Measurements from ENCODE around the gene HAGH. TPM values are rescaled to one million over a fixed set of nuclear protein-coding genes. Genes with fewer than 3 reads are reported as not detected.
A peak's percentile ranks its signal among the peaks of the same experiment; 100 is the strongest.

Gene HAGH
- polyA plus RNA-seq, 1 donor (not counting 4 experiments of a cell fraction or from before 2014, with no cell fraction given): 17.7 TPM

GRCh38 chr16:1825864-1826690 is 548 bp downstream of the HAGH start:
- Histone ChIP-seq H3K36me3 (ENCODE audit: control insufficient read depth in 2 of 2, extremely low read depth in 1 of 2, insufficient read depth in 2 of 2, low read length in 2 of 2) (peaks cover 0 to 5% of the 10 kb centered on the region in 2 experiments), H3K9me3 (ENCODE audit: control insufficient read depth, low read depth, low read length) (no peaks in the 10 kb centered on the region), H3K9ac (ENCODE audit: control insufficient read depth, extremely low read depth, insufficient read depth, low read length) (peak overlapping the region; percentile 88), H3K27me3 (ENCODE audit: control insufficient read depth, extremely low read depth, insufficient read depth, low read length) (no peaks in the 10 kb centered on the region), H4K20me1 (ENCODE audit: control insufficient read depth, extremely low read depth, insufficient read depth, low read length) (no peaks in the 10 kb centered on the region), H3K4me3 (ENCODE audit: control insufficient read depth in 2 of 3, extremely low read depth in 1 of 3, insufficient read depth in 2 of 3, low read depth in 1 of 3, low read length in 3 of 3) (peak overlapping the region; percentile 42 to 99 (median 71)), H3K9me1 (ENCODE audit: control insufficient read depth, extremely low read depth, insufficient read depth, low read length) (no peaks in the 10 kb centered on the region), H3K4me1 (ENCODE audit: control insufficient read depth, extremely low read depth, insufficient read depth, low read length) (peaks cover 18% of the 10 kb centered on the region), H2AFZ (ENCODE audit: control insufficient read depth, low read length) (peak overlapping the region; percentile 58), H3K27ac (ENCODE audit: control insufficient read depth, insufficient read depth, low read length) (no peak overlapping the region), H3K79me2 (ENCODE audit: control insufficient read depth, insufficient read depth, low read length) (peaks cover 26% of the 10 kb centered on the region), H3K4me2 (ENCODE audit: control insufficient read depth, extremely low read depth, insufficient read depth, low read depth, low read length) (peak overlapping the region; percentile 95)
- TF ChIP-seq EZH2 (IDR thresholded peaks at IDR 0.05; ENCODE audit: low read length): no peak
- peak in 1 of 3 experiments; percentile 9 for TF ChIP-seq CTCF (optimal IDR thresholded peaks at IDR 0.05 in 1 of 3, IDR thresholded peaks at IDR 0.05 in 1 of 3, conservative IDR thresholded peaks at IDR 0.05 in 1 of 3; ENCODE audit: extremely low read depth in 1 of 3, insufficient read depth in 2 of 3, low read length in 3 of 3)
- DNase-seq (ENCODE audit: low read depth, low spot score): no peak
- dilution Hi-C loops (cut with MboI; ENCODE audit: extremely low pct_ligation_motif_present, low sequenced_read_pairs): no loop called here
- no peak for FAIRE-seq

GRCh38 chr16:1825381-1825863 is 1.2 kb downstream of the HAGH start:
- FAIRE-seq (no peak), DNase-seq (ENCODE audit: low read depth, low spot score) (no peak)
- Histone ChIP-seq H3K9me1 (ENCODE audit: control insufficient read depth, extremely low read depth, insufficient read depth, low read length) (no peaks in the 10 kb centered on the region), H4K20me1 (ENCODE audit: control insufficient read depth, extremely low read depth, insufficient read depth, low read length) (no peaks in the 10 kb centered on the region), H3K4me1 (ENCODE audit: control insufficient read depth, extremely low read depth, insufficient read depth, low read length) (peaks cover 18% of the 10 kb centered on the region), H3K27me3 (ENCODE audit: control insufficient read depth, extremely low read depth, insufficient read depth, low read length) (no peaks in the 10 kb centered on the region), H3K9me3 (ENCODE audit: control insufficient read depth, low read depth, low read length) (no peaks in the 10 kb centered on the region), H3K4me2 (ENCODE audit: control insufficient read depth, extremely low read depth, insufficient read depth, low read depth, low read length) (peak overlapping the region; percentile 95), H3K27ac (ENCODE audit: control insufficient read depth, insufficient read depth, low read length) (no peak overlapping the region), H3K36me3 (ENCODE audit: control insufficient read depth in 2 of 2, extremely low read depth in 1 of 2, insufficient read depth in 2 of 2, low read length in 2 of 2) (peaks cover 0 to 5% of the 10 kb centered on the region in 2 experiments), H2AFZ (ENCODE audit: control insufficient read depth, low read length) (no peak overlapping the region), H3K4me3 (ENCODE audit: control insufficient read depth in 2 of 3, extremely low read depth in 1 of 3, insufficient read depth in 2 of 3, low read depth in 1 of 3, low read length in 3 of 3) (peak overlapping the region; percentile 42 to 99 (median 71)), H3K9ac (ENCODE audit: control insufficient read depth, extremely low read depth, insufficient read depth, low read length) (peak overlapping the region; percentile 47), H3K79me2 (ENCODE audit: control insufficient read depth, insufficient read depth, low read length) (peaks cover 26% of the 10 kb centered on the region)
- dilution Hi-C loops (cut with MboI; ENCODE audit: extremely low pct_ligation_motif_present, low sequenced_read_pairs): no loop called here
- TF ChIP-seq CTCF (optimal IDR thresholded peaks at IDR 0.05 in 1 of 3, IDR thresholded peaks at IDR 0.05 in 1 of 3, conservative IDR thresholded peaks at IDR 0.05 in 1 of 3; ENCODE audit: extremely low read depth in 1 of 3, insufficient read depth in 2 of 3, low read length in 3 of 3): no peak
- TF ChIP-seq EZH2 (IDR thresholded peaks at IDR 0.05; ENCODE audit: low read length): no peak
